SK-N-SH treated with all-trans-retinoic acid at 6 μM for 48 hours (cell line): ENCODE results near the gene DENND5A.

Experiments
- ARNTL ChIP-seq: fragments of 450-650 bp; formaldehyde crosslinking; IDR thresholded peaks from 2 replicates; pipeline ENCODE4 v1.5.0; 2020; ENCODE audit warnings: low read depth, mild to moderate bottlenecking, moderate library complexity, borderline replicate concordance
- GLIS3 ChIP-seq: fragments of 250-450 bp; sonication (Bioruptor Pico); IDR thresholded peaks from 2 replicates; pipeline ENCODE4 v1.5.0; 2020; ENCODE audit warnings: mild to moderate bottlenecking, moderate library complexity
- OSR1 ChIP-seq: fragments of 250-450 bp; sonication (Bioruptor Pico); IDR thresholded peaks from 2 replicates; pipeline ENCODE4 v1.8.0; 2022; ENCODE audit warnings: moderate library complexity, mild to moderate bottlenecking, inconsistent platforms
- RARB ChIP-seq: fragments of 250-450 bp; sonication (Bioruptor Pico); IDR thresholded peaks from 2 replicates; pipeline ENCODE4 v1.8.0; 2021; ENCODE audit warnings: mild to moderate bottlenecking, moderate library complexity
- ZFP3 ChIP-seq: fragments of 250-450 bp; sonication (Bioruptor Pico); IDR thresholded peaks from 2 replicates; pipeline ENCODE4 v1.5.0; 2020; ENCODE audit warnings: mild to moderate bottlenecking, moderate library complexity
- TF ChIP-seq, protein P1 (sequence below): fragments of 250-450 bp; sonication (Bioruptor Pico); IDR thresholded peaks from 2 replicates; pipeline ENCODE4 v1.8.0; 2020; ENCODE audit warnings: mild to moderate bottlenecking, moderate library complexity, borderline replicate concordance

DNA sequence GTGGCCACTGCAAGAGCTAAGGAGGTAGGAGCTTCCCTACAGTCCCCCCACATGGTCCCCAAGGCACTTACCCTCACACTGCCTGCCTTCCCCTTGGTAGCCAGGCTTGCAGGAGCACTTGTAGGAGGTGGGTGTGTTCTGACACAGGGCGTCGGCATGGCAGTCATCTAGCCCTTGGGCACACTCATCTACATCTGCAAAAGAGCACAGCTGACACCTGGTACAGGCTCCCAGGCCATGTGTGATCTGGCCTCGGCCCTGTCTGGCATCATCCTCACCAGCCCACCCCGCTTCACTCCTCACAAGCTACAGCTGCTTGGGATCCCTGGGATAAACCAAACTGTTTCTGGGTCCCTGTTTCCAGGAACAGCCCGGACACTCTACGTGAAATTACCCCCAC lies 175.5 kb downstream of the DENND5A start:
- TF ChIP-seq OSR1 (CRISPR knock-in tag) (no peak), GLIS3 (CRISPR knock-in tag) (no peak), RARB (CRISPR knock-in tag) (no peak), ARNTL (CRISPR knock-in tag) (no peak), ZFP3 (no peak)
- TF ChIP-seq, protein P1, sequence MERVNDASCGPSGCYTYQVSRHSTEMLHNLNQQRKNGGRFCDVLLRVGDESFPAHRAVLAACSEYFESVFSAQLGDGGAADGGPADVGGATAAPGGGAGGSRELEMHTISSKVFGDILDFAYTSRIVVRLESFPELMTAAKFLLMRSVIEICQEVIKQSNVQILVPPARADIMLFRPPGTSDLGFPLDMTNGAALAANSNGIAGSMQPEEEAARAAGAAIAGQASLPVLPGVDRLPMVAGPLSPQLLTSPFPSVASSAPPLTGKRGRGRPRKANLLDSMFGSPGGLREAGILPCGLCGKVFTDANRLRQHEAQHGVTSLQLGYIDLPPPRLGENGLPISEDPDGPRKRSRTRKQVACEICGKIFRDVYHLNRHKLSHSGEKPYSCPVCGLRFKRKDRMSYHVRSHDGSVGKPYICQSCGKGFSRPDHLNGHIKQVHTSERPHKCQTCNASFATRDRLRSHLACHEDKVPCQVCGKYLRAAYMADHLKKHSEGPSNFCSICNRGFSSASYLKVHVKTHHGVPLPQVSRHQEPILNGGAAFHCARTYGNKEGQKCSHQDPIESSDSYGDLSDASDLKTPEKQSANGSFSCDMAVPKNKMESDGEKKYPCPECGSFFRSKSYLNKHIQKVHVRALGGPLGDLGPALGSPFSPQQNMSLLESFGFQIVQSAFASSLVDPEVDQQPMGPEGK (CRISPR knock-in tag): no peak
